SH-SY5Y (cell line): ENCODE results near the gene NR1D2.

Experiments used
- GATA2 ChIP-seq: IDR thresholded peaks from 2 replicates; pipeline ENCODE4 v1.6.1; 2011; ENCODE audit warnings: mild to moderate bottlenecking, low read depth, low read length
- GATA3 ChIP-seq: IDR thresholded peaks from 2 replicates; pipeline ENCODE4 v1.6.1; 2011; ENCODE audit warnings: low read depth, mild to moderate bottlenecking, low read length, moderate library complexity

GRCh38 chr3:23916886-23917678 is 28.0 kb upstream of the NR1D2 start, which contains the start of the genes NKIRAS1 and RPL15:
- no peak for TF ChIP-seq GATA2
- TF ChIP-seq GATA3, result no peak
